ENCODE data around the gene CTSA.
"Not testable (repeated sequence)": the region's sequence is repeated elsewhere in the genome, so short reads cannot be mapped to it uniquely, and the experiment has no call there.

The CTSA gene

GRCh38 chr20:45872626-45873025 is 18.5 kb upstream of the CTSA start:
- TF ChIP-seq CTCF (IDR thresholded peaks at IDR 0.05; ENCODE audit: insufficient read depth, low read length, missing control alignments): no peak
- H3K4me3 ChIP-seq (ENCODE audit: low read depth, low read length): no peak overlapping the region
- CTCF ChIA-PET: interaction anchor here (0.6 kb wide), 1 partner anchor 22 kb away, joined by 3 read pairs; no protein-coding TSS in a partner anchor
- no peak for DNase-seq (ENCODE audit: low read depth, low spot score)
- POLR2A ChIA-PET: no interaction called here

GRCh38 chr20:45873409-45874103 is 17.6 kb upstream of the CTSA start:
- CTCF ChIA-PET: no interaction called here
- no peak overlapping the region for H3K4me3 ChIP-seq (ENCODE audit: low read depth, low read length)
- no peak for TF ChIP-seq CTCF (IDR thresholded peaks at IDR 0.05; ENCODE audit: insufficient read depth, low read length, missing control alignments)
- no peak for DNase-seq (ENCODE audit: low read depth, low spot score)
- POLR2A ChIA-PET: no interaction called here

GRCh38 chr20:45874104-45874481 is 17.0 kb upstream of the CTSA start:
- CTCF ChIA-PET: interaction anchor here (0.8 kb wide), 1 partner anchor 15 kb away, joined by 3 read pairs; no protein-coding TSS in a partner anchor
- DNase-seq (ENCODE audit: low read depth, low spot score); H3K4me3 ChIP-seq (ENCODE audit: low read depth, low read length); POLR2A ChIA-PET: not testable (repeated sequence)

- POLR2A ChIA-PET: no interaction called here
- H3K4me3 ChIP-seq (ENCODE audit: low read depth, low read length): no peak overlapping the region
- DNase-seq (ENCODE audit: low read depth, low spot score): no peak
- CTCF ChIA-PET: interaction anchor here (0.8 kb wide), 1 partner anchor 15 kb away, joined by 3 read pairs; no protein-coding TSS in a partner anchor
- TF ChIP-seq CTCF (IDR thresholded peaks at IDR 0.05; ENCODE audit: insufficient read depth, low read length, missing control alignments): no peak
Measured at GRCh38 chr20:45874576-45874975, 16.6 kb upstream of the CTSA start.

GRCh38 chr20:45878076-45878761 is 12.9 kb upstream of the CTSA start:
- ChIA-PET POLR2A (no interaction called here), CTCF (interaction anchor here (1.2 kb wide), 1 partner anchor 12 kb away, joined by 4 read pairs; no protein-coding TSS in a partner anchor)
- no peak for TF ChIP-seq CTCF (IDR thresholded peaks at IDR 0.05; ENCODE audit: insufficient read depth, low read length, missing control alignments)
- no peak for DNase-seq (ENCODE audit: low read depth, low spot score)
- H3K4me3 ChIP-seq (ENCODE audit: low read depth, low read length): no peak overlapping the region

- TF ChIP-seq CTCF (IDR thresholded peaks at IDR 0.05; ENCODE audit: insufficient read depth, low read length, missing control alignments): no peak
- ChIA-PET POLR2A (interaction anchor here (0.6 to 1.7 kb wide), 14 partner anchors 9 to 461 kb away, joined by 3 to 21 read pairs (median 3); partner anchors contain the start of genes ACOT8, CTSA, NEURL2 and PCIF1), CTCF (interaction anchor here (0.9 to 3.4 kb wide), 5 partner anchors 10 to 89 kb away, joined by 3 to 50 read pairs (median 6); partner anchors contain the start of genes CTSA and NEURL2)
Measured at GRCh38 chr20:45880988-45881788, 9.9 kb upstream of the CTSA start, which contains the start of gene ZSWIM1. Gene ZSWIM1, plus strand, starts transcription at chr20:45881227. Its CDS starts 1,366 bp downstream, at chr20:45882593.

More at GRCh38 chr20:45880988-45881788, 9.9 kb upstream of the CTSA start, which contains the start of gene ZSWIM1:
- peak within 1 kb of the TSS; percentile 82 for H3K4me3 ChIP-seq (ENCODE audit: low read depth, low read length)
- DNase-seq (ENCODE audit: low read depth, low spot score): peak; percentile 94

Measured in AG04449 (cell line).